Spleen (tissue), 11 donors: ENCODE data around the gene STPG1. TPM values are rescaled to one million over a fixed set of nuclear protein-coding genes. Genes with fewer than 3 reads are reported as not detected.

Source experiments
- DNase-seq: peaks from one replicate; pipeline ENCODE4 v3.0.0-alpha.2; 2020
- H3K27ac ChIP-seq, 8 donors: fragments of 200-600 bp; sonication (generic) in 7 of 8; 1 replicate in 4 of 8; 2 replicates in 4 of 8; pipeline versions ENCODE4 v1.5.0 to v1.8.0; 2016 to 2021; ENCODE audit warnings: inconsistent platforms in 4 of 8, mild to moderate bottlenecking in 4 of 8, moderate library complexity in 1 of 8
- H3K27me3 ChIP-seq, 7 donors: fragments of 200-600 bp; sonication (generic) in 6 of 7; replicated peaks in 1 of 7; 1 replicate in 4 of 7; 2 replicates in 3 of 7; pipeline versions ENCODE4 v1.5.0 to v1.8.0; 2016 to 2021; ENCODE audit warnings: inconsistent platforms in 3 of 7, mild to moderate bottlenecking in 1 of 7
- H3K36me3 ChIP-seq, 6 donors: fragments of 200-600 bp; sonication (generic) in 5 of 6; 1 replicate in 4 of 6; 2 replicates in 2 of 6; pipeline versions ENCODE4 v1.5.0 to v1.8.0; 2016 to 2021; ENCODE audit warnings: inconsistent platforms in 2 of 6
- H3K4me1 ChIP-seq, 6 donors: fragments of 200-600 bp; sonication (generic) in 5 of 6; 1 replicate in 3 of 6; 2 replicates in 3 of 6; pipeline versions ENCODE4 v1.5.0 to v1.8.0; 2016 to 2021; ENCODE audit warnings: inconsistent platforms in 3 of 6
- H3K4me3 ChIP-seq, 8 donors: fragments of 200-600 bp; sonication (generic) in 7 of 8; 1 replicate in 4 of 8; 2 replicates in 4 of 8; pipeline versions ENCODE4 v1.5.0 to v1.8.0; 2016 to 2021; ENCODE audit warnings: inconsistent platforms in 4 of 8, mild to moderate bottlenecking in 4 of 8, moderate library complexity in 2 of 8
- H3K9me3 ChIP-seq, 8 donors: fragments of 200-600 bp; sonication (generic) in 7 of 8; 1 replicate in 4 of 8; 2 replicates in 4 of 8; pipeline versions ENCODE4 v1.5.0 to v1.8.0; 2016 to 2021; ENCODE audit warnings: inconsistent platforms in 4 of 8
- POLR2A ChIP-seq, 3 donors: fragments of 450-650 bp; IDR thresholded peaks; one replicate each; pipeline ENCODE4 v1.5.1; 2017; ENCODE audit warnings: antibody characterized with exemption in 3 of 3, mild to moderate bottlenecking in 1 of 3
- POLR2AphosphoS5 ChIP-seq, 3 donors: sonication (generic); formaldehyde crosslinking; IDR thresholded peaks; one replicate each; pipeline ENCODE4 v1.5.1; 2017; ENCODE audit warnings: antibody characterized with exemption in 3 of 3
- whole genome bisulfite sequencing, 5 donors: extraction: QIAGEN DNeasy Blood & Tissue Kit in 3 of 5; methylation state at CpG; one replicate each; pipeline versions ENCODE4 v1.1.5 to v1.1.7; 2013 to 2018; 5-methylcytosine and 5-hydroxymethylcytosine counted together
- intact Hi-C: fragments of 100-400 bp; cut with DNase I; formaldehyde crosslinking; loops from one replicate; pipeline ENCODE4 v1.15.0; 2023; ENCODE audit warnings: low total_unique reads
- polyA plus RNA-seq, 3 donors: library from polyadenylated mRNA; stranded (reverse); fragments of 200-250 nt; gene quantifications; one replicate each; pipeline ENCODE4 v1.2.1, GENCODE V29; 2013
- total RNA-seq, 7 donors: library from RNA; depleted of rRNA in 3 of 7; stranded (reverse); fragments of >200 nt in 3 of 7; fragmentation: NEBNext Ultra II Directional in 4 of 7; extraction: Animal tissue kit (Norgen Biotek cat#: 25700) in 4 of 7; gene quantifications; one replicate each; pipeline versions ENCODE4 v1.1.0 to v1.2.1, GENCODE V29; 2016 to 2021
- TF ChIP-seq, protein P1 (sequence below), 11 experiments: fragments of 200-600 bp in 7 of 11; fragments of 450-650 bp in 4 of 11; sonication (generic) in 4 of 11; IDR thresholded peaks in 8 of 11; conservative IDR thresholded peaks in 3 of 11; 1 replicate in 7 of 11; 2 replicates in 4 of 11; pipeline versions ENCODE4 v1.4.0 to v1.8.0; 2016 to 2021; ENCODE audit warnings: antibody characterized with exemption in 11 of 11, inconsistent platforms in 4 of 11, mild to moderate bottlenecking in 1 of 11
- donor health status: healthy with polysubstance abuse.
- donor health status: DM: no; HTN: no; CAD: no; lungs with moderate emphysema.
- donor health status: DM: no; HTN: no; CAD: no.
- donor health status: Bipolar disorder and iron deficiency.
- donor health status: healthy.
- donor health status: DM: no; HTN: no; CAD: no.
- donor health status: DM: yes; HTN: yes; CAD: no.

STPG1 gene
- total and polyA plus RNA-seq, 10 donors: 1.5 to 5.8 (median 3.7) TPM

DNA sequence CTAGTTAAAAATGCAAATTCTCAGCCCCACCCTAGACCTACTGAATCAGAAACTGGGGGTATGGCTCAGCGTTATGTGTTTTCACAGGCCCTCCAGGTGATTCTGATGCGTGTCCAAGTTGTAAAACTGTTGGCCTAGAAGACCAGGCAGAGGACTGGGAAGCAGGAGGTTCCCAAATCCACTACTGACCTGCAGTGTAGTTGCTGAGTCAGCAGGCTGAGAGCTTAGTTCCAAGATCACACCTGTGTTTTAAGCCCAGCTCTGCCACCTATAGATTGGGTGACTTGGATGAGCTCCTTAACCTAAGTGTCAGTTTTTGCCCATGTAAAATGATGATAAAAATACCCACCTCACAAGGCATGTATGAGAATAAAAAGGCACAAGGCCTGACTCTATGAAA is 90.3 kb downstream of the STPG1 start:
- H3K36me3 ChIP-seq: no peaks in the 10 kb centered on the region
- no peak overlapping the region for H3K4me3 ChIP-seq
- peaks cover 8 to 49% (median 34%) of the 10 kb centered on the region in 6 donors for H3K4me1 ChIP-seq
- H3K9me3 ChIP-seq: no peaks in the 10 kb centered on the region
- WGBS, 5 donors: 88 to 95% (median 95%) methylated on average over 2 of the region's 2 CpGs
- intact Hi-C loops: no loop called here
- TF ChIP-seq POLR2A (IDR thresholded peaks at IDR 0.05) (no peak), POLR2AphosphoS5 (IDR thresholded peaks at IDR 0.05) (no peak)
- TF ChIP-seq, protein P1, sequence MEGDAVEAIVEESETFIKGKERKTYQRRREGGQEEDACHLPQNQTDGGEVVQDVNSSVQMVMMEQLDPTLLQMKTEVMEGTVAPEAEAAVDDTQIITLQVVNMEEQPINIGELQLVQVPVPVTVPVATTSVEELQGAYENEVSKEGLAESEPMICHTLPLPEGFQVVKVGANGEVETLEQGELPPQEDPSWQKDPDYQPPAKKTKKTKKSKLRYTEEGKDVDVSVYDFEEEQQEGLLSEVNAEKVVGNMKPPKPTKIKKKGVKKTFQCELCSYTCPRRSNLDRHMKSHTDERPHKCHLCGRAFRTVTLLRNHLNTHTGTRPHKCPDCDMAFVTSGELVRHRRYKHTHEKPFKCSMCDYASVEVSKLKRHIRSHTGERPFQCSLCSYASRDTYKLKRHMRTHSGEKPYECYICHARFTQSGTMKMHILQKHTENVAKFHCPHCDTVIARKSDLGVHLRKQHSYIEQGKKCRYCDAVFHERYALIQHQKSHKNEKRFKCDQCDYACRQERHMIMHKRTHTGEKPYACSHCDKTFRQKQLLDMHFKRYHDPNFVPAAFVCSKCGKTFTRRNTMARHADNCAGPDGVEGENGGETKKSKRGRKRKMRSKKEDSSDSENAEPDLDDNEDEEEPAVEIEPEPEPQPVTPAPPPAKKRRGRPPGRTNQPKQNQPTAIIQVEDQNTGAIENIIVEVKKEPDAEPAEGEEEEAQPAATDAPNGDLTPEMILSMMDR (IDR thresholded peaks at IDR 0.05 in 8 of 11, conservative IDR thresholded peaks at IDR 0.05 in 3 of 11): no peak
- H3K27me3 ChIP-seq: peaks cover 0 to 78% (median 37%) of the 10 kb centered on the region in 7 donors
- H3K27ac ChIP-seq: no peak overlapping the region
- no peak for DNase-seq

DNA sequence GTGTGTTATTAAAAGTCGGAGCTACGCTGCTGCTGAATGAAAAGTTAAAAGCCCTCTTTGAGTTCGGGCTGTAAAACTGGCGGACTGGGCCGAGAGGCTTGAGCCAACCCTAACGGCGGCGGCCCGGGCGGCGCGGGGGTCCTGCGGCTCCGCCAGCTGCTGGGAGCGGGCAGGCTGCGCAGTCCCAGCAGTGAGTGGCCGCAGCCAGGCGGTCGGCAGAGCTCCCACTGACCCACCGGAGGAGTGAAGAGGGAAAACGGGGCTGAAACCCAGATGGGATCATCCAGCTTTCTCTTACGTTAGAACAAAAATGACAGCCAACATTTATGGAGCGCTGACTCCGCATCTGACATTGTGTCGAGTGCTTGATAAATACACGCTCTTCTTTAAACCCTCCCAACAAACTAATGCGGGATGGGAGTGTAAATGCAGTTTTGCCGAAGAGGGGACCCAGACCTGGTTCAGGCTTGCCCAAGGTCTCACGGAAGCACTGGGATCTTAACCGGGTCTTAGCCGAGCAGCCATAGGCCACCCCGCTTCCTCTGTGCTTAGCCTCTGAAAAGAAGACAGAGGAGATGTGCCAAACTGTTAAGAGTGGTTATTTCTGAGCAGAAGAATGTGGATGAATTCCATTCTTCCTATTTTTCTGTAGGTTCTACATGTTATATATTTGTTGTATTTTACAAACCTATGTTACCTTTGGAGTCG is 91.0 kb downstream of the STPG1 start:
- TF ChIP-seq, protein P1 (IDR thresholded peaks at IDR 0.05 in 8 of 11, conservative IDR thresholded peaks at IDR 0.05 in 3 of 11): no peak
- no peak for TF ChIP-seq POLR2A (IDR thresholded peaks at IDR 0.05)
- TF ChIP-seq POLR2AphosphoS5 (IDR thresholded peaks at IDR 0.05): no peak
- no peaks in the 10 kb centered on the region for H3K36me3 ChIP-seq
- peak overlapping the region in 4 of 8 donors; percentile 27 to 79 (median 46) for H3K27ac ChIP-seq
- H3K27me3 ChIP-seq: peaks cover 0 to 84% (median 44%) of the 10 kb centered on the region in 7 donors
- peak overlapping the region; percentile 28 to 72 (median 46) for H3K4me3 ChIP-seq
- 19 to 30% (median 23%) methylated on average over 31 to 33 of the region's 33 CpGs for WGBS, 5 donors
- H3K4me1 ChIP-seq: peaks cover 8 to 56% (median 36%) of the 10 kb centered on the region in 6 donors
- H3K9me3 ChIP-seq: no peaks in the 10 kb centered on the region
- no peak for DNase-seq
- intact Hi-C loops: no loop called here

DNA sequence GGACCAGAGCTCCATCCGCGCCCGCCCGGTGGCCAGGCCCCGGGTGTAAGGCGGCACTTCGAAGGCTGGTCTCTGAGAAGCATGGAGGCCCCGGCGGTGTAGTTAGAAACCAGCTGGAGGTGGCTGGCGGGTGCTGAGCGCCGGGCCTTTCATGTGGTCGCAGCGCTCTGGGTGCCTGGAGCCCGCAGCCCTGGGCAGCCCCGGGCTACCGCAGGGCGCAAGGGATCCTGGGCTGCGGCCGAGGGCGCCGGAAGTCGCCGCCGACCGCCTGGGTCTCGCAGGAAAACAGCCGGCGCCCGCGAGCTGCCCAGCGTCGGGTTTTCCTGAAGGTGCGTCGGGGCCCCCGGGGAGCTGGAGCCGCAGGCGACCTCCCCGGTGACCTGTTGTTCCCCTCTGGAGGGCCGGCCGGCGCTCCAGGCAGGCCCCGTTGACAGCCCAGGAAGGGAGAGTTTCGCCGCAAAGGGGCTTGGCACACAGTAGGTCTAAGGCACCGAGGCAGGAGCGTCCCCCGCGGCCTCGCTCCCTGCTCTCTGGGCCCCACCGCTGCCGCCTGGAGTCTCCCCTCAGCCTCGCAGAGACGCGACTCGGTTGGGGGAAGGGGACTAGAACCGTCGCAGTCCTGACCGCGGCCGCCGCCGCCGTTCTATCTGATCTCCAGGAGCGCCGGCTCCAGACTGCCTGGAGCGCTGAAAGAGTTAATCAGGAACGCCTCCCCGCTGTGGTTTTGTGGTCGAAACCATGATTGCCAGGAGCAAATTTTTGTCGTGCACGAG is 91.7 kb downstream of the STPG1 start:
- Histone ChIP-seq H3K4me1 (peaks cover 8 to 56% (median 36%) of the 10 kb centered on the region in 6 donors), H3K4me3 (peak overlapping the region; percentile 28 to 72 (median 46)), H3K27me3 (peaks cover 0 to 84% (median 51%) of the 10 kb centered on the region in 7 donors), H3K27ac (peak overlapping the region in 5 of 8 donors; percentile 27 to 79 (median 59)), H3K9me3 (no peaks in the 10 kb centered on the region), H3K36me3 (no peaks in the 10 kb centered on the region)
- peak; percentile 89 for DNase-seq
- TF ChIP-seq POLR2AphosphoS5 (IDR thresholded peaks at IDR 0.05) (peak in 2 of 3 donors; percentile 46 to 64), POLR2A (IDR thresholded peaks at IDR 0.05) (no peak)
- TF ChIP-seq, protein P1 (IDR thresholded peaks at IDR 0.05 in 8 of 11, conservative IDR thresholded peaks at IDR 0.05 in 3 of 11): no peak
- intact Hi-C loops: no loop called here
- 1 to 6% (median 5%) methylated on average over 27 to 72 of the region's 72 CpGs for WGBS, 5 donors

DNA sequence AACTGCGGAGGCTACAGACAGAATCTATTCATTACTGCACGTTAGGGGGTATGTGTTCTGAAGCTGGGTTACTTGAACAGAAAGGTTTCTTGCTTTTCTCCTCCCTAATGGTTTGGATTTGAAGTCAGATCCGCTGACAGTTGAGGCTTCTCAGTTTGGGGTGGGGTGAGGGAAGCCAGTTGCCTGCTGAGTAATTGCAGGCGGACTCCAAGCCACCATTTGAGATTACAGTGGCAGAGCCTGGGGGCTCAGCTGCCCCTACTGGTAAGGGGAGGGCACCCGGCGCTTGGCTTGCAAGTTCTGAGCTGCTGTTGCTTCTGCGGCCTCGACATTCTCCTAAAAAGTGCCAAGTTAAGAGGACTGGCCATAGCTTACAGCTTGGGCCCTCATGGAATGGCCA is 92.5 kb downstream of the STPG1 start:
- Histone ChIP-seq H3K27ac (peak overlapping the region in 1 of 8 donors; percentile 79), H3K4me1 (peaks cover 8 to 56% (median 36%) of the 10 kb centered on the region in 6 donors), H3K36me3 (no peaks in the 10 kb centered on the region), H3K27me3 (peaks cover 0 to 88% (median 53%) of the 10 kb centered on the region in 7 donors), H3K9me3 (no peaks in the 10 kb centered on the region), H3K4me3 (peak overlapping the region in 4 of 8 donors; percentile 48 to 72 (median 54))
- intact Hi-C loops: no loop called here
- no peak for DNase-seq
- TF ChIP-seq POLR2AphosphoS5 (IDR thresholded peaks at IDR 0.05): no peak
- TF ChIP-seq, protein P1 (IDR thresholded peaks at IDR 0.05 in 8 of 11, conservative IDR thresholded peaks at IDR 0.05 in 3 of 11): no peak
- no peak for TF ChIP-seq POLR2A (IDR thresholded peaks at IDR 0.05)
- 73 to 86% (median 83%) methylated on average over 4 to 8 of the region's 8 CpGs for WGBS, 5 donors
